ENCODE measurements around the gene CCDC71.

DNA sequence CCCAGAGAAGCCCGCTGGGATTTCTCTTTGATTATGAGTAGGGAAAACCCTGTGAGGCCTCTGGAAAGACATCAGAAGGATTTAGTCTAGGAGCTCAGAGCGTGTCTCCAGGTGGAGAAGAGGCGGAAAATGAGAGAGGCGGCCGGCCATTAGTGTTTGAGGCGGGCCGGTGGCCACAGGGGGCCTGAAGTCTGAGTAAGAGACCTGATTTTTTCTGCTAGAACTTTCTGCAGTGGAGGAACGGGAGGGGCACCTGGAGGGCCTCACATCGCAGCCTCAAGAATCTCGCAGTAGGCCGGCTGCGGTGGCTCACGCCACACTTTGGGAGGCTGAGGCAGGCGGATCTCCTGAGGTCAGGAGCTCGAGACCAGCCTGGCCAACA is 33.8 kb upstream of the CCDC71 start:
- no peak for TF ChIP-seq POLR2A (IDR thresholded peaks at IDR 0.05; ENCODE audit: low read length)
- no peak for TF ChIP-seq GATA1 (IDR thresholded peaks at IDR 0.05; ENCODE audit: low read depth, low read length)
